IMR-90 (cell line): ENCODE data around the gene FAM168A. TPM values are rescaled to one million over a fixed set of nuclear protein-coding genes. Genes with fewer than 3 reads are reported as not detected.
A peak's percentile ranks its signal among the peaks of the same experiment; 100 is the strongest.

Source experiments
- ATAC-seq: fragments of 200-7000 bp; cut with Tn5 transposase; 2 replicates; pipeline ENCODE4 v1.9.1; 2020; ENCODE audit warnings: low read depth, mild to moderate bottlenecking, moderate library complexity
- BruUV-seq: library from RNA; stranded (reverse); fragments of 400-500 nt; replicated peaks from 2 replicates; lab custom pipeline; 2021; lab: Mats Ljungman, UMichigan
- CTCF ChIA-PET: fragments of 300-600 bp; formaldehyde crosslinking; extraction: SDS; loops from one replicate; lab custom pipeline; 2021; ENCODE audit warnings: antibody characterized with exemption; lab: Yijun Ruan, JAX
- POLR2A ChIA-PET: fragments of 300-600 bp; sonication (Branson Sonifier 250); formaldehyde crosslinking; loops from one replicate; lab custom pipeline; 2022; ENCODE audit warnings: antibody characterized with exemption; ENCODE audit not compliant: unreplicated experiment; lab: Charles Lee
- DNase-seq: peaks from one replicate; pipeline ENCODE4 v3.0.0; 2013
- H2AFZ ChIP-seq: replicated peaks from 2 replicates; pipeline ENCODE3; 2013; ENCODE audit warnings: low read length, mild to moderate bottlenecking; ENCODE audit not compliant: poor library complexity
- H2AK5ac ChIP-seq: 2 replicates; pipeline ENCODE4 v1.6.1; 2013; ENCODE audit warnings: low read depth, low read length, inconsistent platforms
- H2AK9ac ChIP-seq: replicated peaks from 2 replicates; pipeline ENCODE3; 2013; ENCODE audit warnings: mild to moderate bottlenecking, low read depth, low read length, moderate library complexity; ENCODE audit not compliant: poor library complexity
- H2BK120ac ChIP-seq: 2 replicates; pipeline ENCODE4 v1.6.1; 2013; ENCODE audit warnings: low read depth, low read length, inconsistent platforms
- H2BK15ac ChIP-seq: 3 replicates; pipeline ENCODE4 v1.6.1; 2013; ENCODE audit warnings: low read depth, low read length, inconsistent platforms
- H2BK20ac ChIP-seq: 2 replicates; pipeline ENCODE4 v1.6.1; 2013; ENCODE audit warnings: low read depth, mild to moderate bottlenecking, inconsistent platforms, low read length, moderate library complexity
- H2BK5ac ChIP-seq: 2 replicates; pipeline ENCODE4 v1.6.1; 2013; ENCODE audit warnings: mild to moderate bottlenecking, low read depth, low read length, inconsistent platforms; ENCODE audit not compliant: poor library complexity, severe bottlenecking
- H3K14ac ChIP-seq: replicated peaks from 2 replicates; pipeline ENCODE4 v1.6.1; 2013; ENCODE audit warnings: low read depth, low read length, inconsistent platforms
- H3K18ac ChIP-seq: 2 replicates; pipeline ENCODE4 v1.6.1; 2013; ENCODE audit warnings: low read depth, low read length, control low read depth
- H3K23ac ChIP-seq: 2 replicates; pipeline ENCODE4 v1.6.1; 2013; ENCODE audit warnings: low read depth, low read length, inconsistent platforms
- H3K27ac ChIP-seq: 2 replicates; pipeline ENCODE4 v1.5.1; 2013; ENCODE audit warnings: mild to moderate bottlenecking, control low read depth, low read length; ENCODE audit not compliant: insufficient read depth
- H3K27me3 ChIP-seq: 2 replicates; pipeline ENCODE4 v1.6.1; 2013; ENCODE audit warnings: low read length; ENCODE audit not compliant: control insufficient read depth, insufficient read depth
- H3K36me3 ChIP-seq: 2 replicates; pipeline ENCODE4 v1.6.1; 2013; ENCODE audit warnings: low read length, mixed read lengths; ENCODE audit not compliant: control insufficient read depth, insufficient read depth
- H3K4ac ChIP-seq: 2 replicates; pipeline ENCODE4 v1.6.1; 2013; ENCODE audit warnings: low read depth, low read length, inconsistent platforms
- H3K4me1 ChIP-seq: 2 replicates; pipeline ENCODE4 v1.6.1; 2013; ENCODE audit warnings: low read length, mixed read lengths; ENCODE audit not compliant: control insufficient read depth, insufficient read depth
- H3K4me2 ChIP-seq: 2 replicates; pipeline ENCODE4 v1.6.1; 2013; ENCODE audit warnings: low read depth, mild to moderate bottlenecking, control low read depth, low read length, moderate library complexity
- H3K4me3 ChIP-seq: 2 replicates; pipeline ENCODE4 v1.5.1; 2013; ENCODE audit warnings: low read depth, mild to moderate bottlenecking, control low read depth, low read length, moderate library complexity; ENCODE audit not compliant: insufficient read depth
- H3K56ac ChIP-seq: 2 replicates; pipeline ENCODE4 v1.6.1; 2013; ENCODE audit warnings: low read length, inconsistent platforms; ENCODE audit not compliant: insufficient read depth; ENCODE audit errors: extremely low read depth
- H3K79me1 ChIP-seq, 2 experiments: 2 replicates each; pipeline ENCODE4 v1.6.1; 2013; ENCODE audit warnings: low read length in 2 of 2, inconsistent platforms in 1 of 2, low read depth in 1 of 2
- H3K9ac ChIP-seq: 2 replicates; pipeline ENCODE4 v1.6.1; 2013; ENCODE audit warnings: low read depth, low read length, control low read depth
- H3K9me1 ChIP-seq: 2 replicates; pipeline ENCODE4 v1.6.1; 2013; ENCODE audit warnings: low read length, inconsistent platforms; ENCODE audit not compliant: insufficient read depth
- H3K9me3 ChIP-seq: 2 replicates; pipeline ENCODE4 v1.6.1; 2013; ENCODE audit warnings: low read length; ENCODE audit not compliant: control insufficient read depth, insufficient read depth
- H4K20me1 ChIP-seq: 2 replicates; pipeline ENCODE4 v1.6.1; 2013; ENCODE audit warnings: low read length, inconsistent platforms; ENCODE audit not compliant: insufficient read depth
- H4K5ac ChIP-seq: 2 replicates; pipeline ENCODE4 v1.6.1; 2013; ENCODE audit warnings: mild to moderate bottlenecking, low read depth, low read length, control low read depth
- H4K8ac ChIP-seq, 2 experiments: 2 replicates each; pipeline ENCODE4 v1.6.1; 2013; ENCODE audit warnings: low read depth in 2 of 2, low read length in 2 of 2, control low read depth in 1 of 2, inconsistent platforms in 1 of 2
- H4K91ac ChIP-seq: 2 replicates; pipeline ENCODE4 v1.6.1; 2013; ENCODE audit warnings: low read depth, low read length, inconsistent platforms; ENCODE audit not compliant: insufficient read depth
- BHLHE40 ChIP-seq: fragments of 150-350 bp; IDR thresholded peaks from 2 replicates; pipeline ENCODE4 v1.6.1; 2016; ENCODE audit warnings: mild to moderate bottlenecking, low read depth, low read length
- CHD1 ChIP-seq: IDR thresholded peaks from 2 replicates; pipeline ENCODE4 v1.6.1; 2012; ENCODE audit warnings: low read depth, low read length, improper control_type of control experiment
- CTCF ChIP-seq: conservative IDR thresholded peaks from 2 replicates; pipeline ENCODE4 v1.5.1; 2012; ENCODE audit warnings: mild to moderate bottlenecking, low read depth, low read length, improper control_type of control experiment
- ELK1 ChIP-seq: fragments of 150-350 bp; IDR thresholded peaks from 2 replicates; pipeline ENCODE4 v1.6.1; 2016; ENCODE audit warnings: low read depth, mild to moderate bottlenecking, low read length, moderate library complexity, borderline replicate concordance
- FOS ChIP-seq: fragments of 150-350 bp; IDR thresholded peaks from 2 replicates; pipeline ENCODE4 v1.6.1; 2016; ENCODE audit warnings: low read depth, low read length
- MAFK ChIP-seq: IDR thresholded peaks from 2 replicates; pipeline ENCODE4 v1.6.1; 2012; ENCODE audit warnings: low read depth, low read length, improper control_type of control experiment
- MAZ ChIP-seq: IDR thresholded peaks from 2 replicates; pipeline ENCODE4 v1.6.1; 2012; ENCODE audit warnings: low read depth, mild to moderate bottlenecking, low read length, improper control_type of control experiment, moderate library complexity, borderline replicate concordance
- MXI1 ChIP-seq: IDR thresholded peaks from 2 replicates; pipeline ENCODE4 v1.6.1; 2012; ENCODE audit warnings: low read depth, mild to moderate bottlenecking, low read length, moderate library complexity, borderline replicate concordance
- POLR2A ChIP-seq: IDR thresholded peaks from 2 replicates; pipeline ENCODE4 v1.6.1; 2012; ENCODE audit warnings: mild to moderate bottlenecking, low read depth, low read length
- RAD21 ChIP-seq: IDR thresholded peaks from 2 replicates; pipeline ENCODE4 v1.6.1; 2012; ENCODE audit warnings: low read length, improper control_type of control experiment
- RCOR1 ChIP-seq: IDR thresholded peaks from 2 replicates; pipeline ENCODE4 v1.6.1; 2012; ENCODE audit warnings: mild to moderate bottlenecking, low read length, improper control_type of control experiment; ENCODE audit not compliant: insufficient replicate concordance
- RFX5 ChIP-seq: IDR thresholded peaks from 2 replicates; pipeline ENCODE4 v1.8.0; 2012; ENCODE audit warnings: low read depth, mild to moderate bottlenecking, low read length, moderate library complexity
- SMC3 ChIP-seq: fragments of 150-350 bp; IDR thresholded peaks from 2 replicates; pipeline ENCODE4 v1.6.1; 2016; ENCODE audit warnings: low read depth, mild to moderate bottlenecking, antibody characterized with exemption, low read length, moderate library complexity
- USF2 ChIP-seq: fragments of 150-350 bp; IDR thresholded peaks from 2 replicates; pipeline ENCODE4 v1.6.1; 2017; ENCODE audit warnings: mild to moderate bottlenecking, antibody characterized with exemption, low read length, low read depth
- WGBS, 2 experiments: methylation state at CpG; one replicate each; pipeline versions ENCODE4 v1.1.5 to v1.1.7; 2013; ENCODE audit warnings: missing lambda C conversion rate in 2 of 2; ENCODE audit not compliant: insufficient read length in 1 of 2; ENCODE audit errors: extremely low coverage in 2 of 2; 5-methylcytosine and 5-hydroxymethylcytosine counted together
- dilution Hi-C: fragments of 300-500 bp; cut with HindIII; formaldehyde crosslinking; loops from one replicate; pipeline ENCODE4 v1.14.3; 2018; ENCODE audit warnings: low sequenced_read_pairs; ENCODE audit not compliant: unreplicated experiment
- in situ Hi-C: fragments of 300-500 bp; cut with MboI; formaldehyde crosslinking; loops from 3 replicates; pipeline ENCODE4 v1.14.3; 2019; ENCODE audit warnings: low sequenced_read_pairs, inconsistent platforms, mixed read lengths
- intact Hi-C: fragments of 100-400 bp; cut with micrococcal nuclease; formaldehyde crosslinking; loops from 2 replicates; pipeline ENCODE4 v1.10.0; 2022
- polyA plus RNA-seq, 3 experiments: library from polyadenylated mRNA; depleted of rRNA; stranded (reverse); fragments of >200 nt; gene quantifications; 2 replicates each; pipeline ENCODE4 v1.2.3, GENCODE V29; 2012; ENCODE audit warnings: low replicate concordance in 1 of 3
- total RNA-seq: library from RNA; depleted of rRNA; stranded (reverse); fragments of >200 nt; gene quantifications from 2 replicates; pipeline ENCODE4 v1.2.3, GENCODE V29; 2012

FAM168A gene
- total and polyA plus RNA-seq, 2 of the 4 experiments (the other 2 are of a cell fraction), result 13.1 to 22.8 TPM

GRCh38 chr11:73429121-73429750 lies 168.7 kb downstream of the FAM168A start:
- no peak overlapping the region for H4K5ac ChIP-seq
- H3K9me3 ChIP-seq, result no peaks in the 10 kb centered on the region
- 0 out of 2 replicates have a peak overlapping the region, but pooled peaks have one; percentile 0 for H2BK120ac ChIP-seq
- H3K23ac ChIP-seq, result no peak overlapping the region
- H3K9me1 ChIP-seq, result peaks cover 14% of the 10 kb centered on the region
- no peaks in the 10 kb centered on the region for H3K36me3 ChIP-seq
- no peak overlapping the region for H4K91ac ChIP-seq
- H3K27me3 ChIP-seq, result no peaks in the 10 kb centered on the region
- ChIA-PET POLR2A (interaction anchor here (0.5 kb wide), 1 partner anchor 261 kb away, joined by 3 read pairs; no protein-coding TSS in a partner anchor), CTCF (interaction anchor here (0.6 kb wide), 2 partner anchors 14 to 72 kb away, joined by 3 read pairs; no protein-coding TSS in a partner anchor)
- no peak overlapping the region for H4K8ac ChIP-seq
- H3K9ac ChIP-seq, result no peak overlapping the region
- peak overlapping the region; percentile 6 for H2BK5ac ChIP-seq
- no peak overlapping the region for H2BK20ac ChIP-seq
- no peak overlapping the region for H3K4me3 ChIP-seq
- H3K4ac ChIP-seq, result peak overlapping the region; percentile 2; the same call in 1 of the 2 replicates
- peak overlapping the region; percentile 28; the same call in 1 of the 2 replicates for H3K27ac ChIP-seq
- no peak overlapping the region for H2BK15ac ChIP-seq
- no peak overlapping the region for H3K56ac ChIP-seq
- peaks cover 13% of the 10 kb centered on the region for H3K4me1 ChIP-seq
- intact Hi-C loops, result loop anchor here (1.0 kb wide), 1 partner anchor 33 kb away; no protein-coding TSS in a partner anchor
- peak overlapping the region; percentile 48; the same call in 1 of the 2 replicates for H3K4me2 ChIP-seq
- 57% methylated on average over 3 of the region's 5 CpGs; no CpG with 5 or more reads in 1 of the 2 experiments for WGBS, 2 experiments
- H3K14ac ChIP-seq, result 0 out of 2 replicates have a peak overlapping the region, but pooled peaks have one; percentile 4
- no peaks in the 10 kb centered on the region; the same call in 1 of the 2 replicates for H4K20me1 ChIP-seq
- H3K18ac ChIP-seq, result peak overlapping the region; percentile 8; the same call in 1 of the 2 replicates
- H2AK9ac ChIP-seq, result no peak overlapping the region
- DNase-seq (peak; percentile 75), ATAC-seq (peak; percentile 91)
- H3K79me1 ChIP-seq, result peaks cover 2 to 38% of the 10 kb centered on the region in 2 experiments; a peak in 3 of 4 replicates
- dilution Hi-C loops, result no loop called here
- H2AK5ac ChIP-seq, result no peak overlapping the region; the same call in 1 of the 2 replicates
- in situ Hi-C loops, result no loop called here
- H2AFZ ChIP-seq, result no peak overlapping the region
- TSS peak; percentile 8 for BruUV-seq
- TF ChIP-seq ELK1, result no peak
- no peak for TF ChIP-seq RCOR1
- TF ChIP-seq RFX5, result no peak
- TF ChIP-seq MXI1, result no peak
- no peak for TF ChIP-seq MAFK
- TF ChIP-seq FOS, result no peak
- TF ChIP-seq USF2, result no peak
- no peak for TF ChIP-seq CTCF
- no peak for TF ChIP-seq MAZ
- TF ChIP-seq BHLHE40, result no peak
- no peak for TF ChIP-seq CHD1
- TF ChIP-seq SMC3, result no peak
- no peak for TF ChIP-seq POLR2A
- TF ChIP-seq RAD21, result no peak
